ENCODE results near the gene SPATS2.
A peak's percentile ranks its signal among the peaks of the same experiment; 100 is the strongest.
"Not testable (repeated sequence)": the region's sequence is repeated elsewhere in the genome, so short reads cannot be mapped to it uniquely, and the experiment has no call there.

The SPATS2 gene

DNA sequence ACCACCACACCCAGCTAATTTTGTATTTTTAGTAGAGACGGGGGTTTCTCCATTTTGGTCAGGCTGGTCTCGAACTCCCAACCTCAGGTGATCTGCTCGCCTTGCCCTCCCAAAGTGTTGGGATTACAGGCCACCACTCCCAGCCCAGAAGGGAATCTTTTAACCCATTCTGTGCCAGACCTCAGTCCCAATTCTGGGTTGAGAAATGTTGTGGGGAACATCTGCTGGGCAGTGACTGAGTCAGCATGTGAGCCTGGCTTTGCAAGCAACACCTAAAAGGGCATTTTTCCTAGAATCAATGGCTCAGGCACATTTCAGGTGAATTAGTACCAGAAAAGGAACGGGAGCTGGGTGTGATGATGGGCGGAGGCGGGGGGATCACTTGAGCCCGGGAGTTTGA, 7.6 kb upstream of the SPATS2 start:
- Histone ChIP-seq H3K9ac (ENCODE audit: low read depth, low read length) (no peak overlapping the region), H3K4me3 (ENCODE audit: low read length) (no peak overlapping the region), H3K36me3 (ENCODE audit: insufficient read depth, low read depth, low read length) (no peaks in the 10 kb centered on the region), H3K9me3 (ENCODE audit: insufficient read depth, low read depth, low read length) (no peaks in the 10 kb centered on the region), H3K4me1 (ENCODE audit: insufficient read depth, low read length) (no peaks in the 10 kb centered on the region), H3K27ac (ENCODE audit: low read length) (no peak overlapping the region), H3K27me3 (ENCODE audit: insufficient read depth, low read length) (peaks cover 5% of the 10 kb centered on the region; the same call in 1 of the 2 replicates)

- Histone ChIP-seq H3K9ac (ENCODE audit: low read depth, low read length) (no peak overlapping the region), H3K9me3 (ENCODE audit: insufficient read depth, low read depth, low read length) (no peaks in the 10 kb centered on the region), H3K4me3 (ENCODE audit: low read length) (no peak overlapping the region), H3K27me3 (ENCODE audit: insufficient read depth, low read length) (peaks cover 15% of the 10 kb centered on the region), H3K36me3 (ENCODE audit: insufficient read depth, low read depth, low read length) (no peaks in the 10 kb centered on the region), H3K27ac (ENCODE audit: low read length) (no peak overlapping the region), H3K4me1 (ENCODE audit: insufficient read depth, low read length) (no peaks in the 10 kb centered on the region)
Observed at GRCh38 chr12:49362077-49362476, 5.2 kb upstream of the SPATS2 start.

DNA sequence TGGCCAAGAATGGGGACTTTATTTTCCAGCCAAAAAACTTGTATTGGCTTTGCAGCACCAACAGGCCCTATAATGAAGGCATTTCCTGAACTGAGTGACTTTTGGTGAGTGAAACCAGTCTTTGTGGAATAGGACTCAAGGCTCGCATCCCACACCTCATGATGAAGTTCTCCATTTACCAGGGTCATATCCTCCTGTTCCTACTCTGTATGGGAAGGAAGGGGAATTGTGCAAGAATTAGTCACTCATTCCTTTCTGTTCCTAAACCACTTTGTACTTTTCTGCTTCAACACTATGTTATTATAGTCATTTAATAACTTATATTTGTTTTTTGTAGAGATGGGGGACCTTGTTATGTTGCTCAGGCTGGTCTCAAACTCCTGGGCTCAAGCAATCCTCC, 2.3 kb upstream of the SPATS2 start:
- Histone ChIP-seq H3K9me3 (ENCODE audit: insufficient read depth, low read depth, low read length) (no peaks in the 10 kb centered on the region), H3K27me3 (ENCODE audit: insufficient read depth, low read length) (peaks cover 15% of the 10 kb centered on the region), H3K4me1 (ENCODE audit: insufficient read depth, low read length) (peaks cover 9% of the 10 kb centered on the region; the same call in 1 of the 2 replicates), H3K36me3 (ENCODE audit: insufficient read depth, low read depth, low read length) (no peaks in the 10 kb centered on the region), H3K4me3 (ENCODE audit: low read length) (no peak overlapping the region), H3K27ac (ENCODE audit: low read length) (no peak overlapping the region), H3K9ac (ENCODE audit: low read depth, low read length) (no peak overlapping the region)

DNA sequence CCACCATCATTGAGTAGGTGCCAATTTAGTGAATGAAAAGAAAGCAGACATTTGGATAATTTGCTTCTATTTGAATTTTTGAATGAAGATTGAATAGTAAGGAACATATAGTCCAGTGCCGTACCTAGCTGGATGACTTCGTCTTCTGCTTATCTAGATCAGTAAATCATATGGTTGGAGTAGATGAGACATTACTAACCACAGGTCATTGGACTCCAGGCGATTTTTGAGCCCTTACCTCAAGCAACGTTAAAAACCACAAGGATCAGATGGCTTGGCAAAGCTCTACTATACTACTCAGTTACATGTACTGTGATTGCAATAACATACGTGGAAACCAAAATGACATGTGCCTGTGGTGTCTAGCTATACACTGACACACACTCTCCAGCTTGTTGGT, 1.7 kb upstream of the SPATS2 start:
- no peaks in the 10 kb centered on the region for H3K36me3 ChIP-seq (ENCODE audit: insufficient read depth, low read depth, low read length)
- no peak overlapping the region for H3K27ac ChIP-seq (ENCODE audit: low read length)
- no peaks in the 10 kb centered on the region for H3K9me3 ChIP-seq (ENCODE audit: insufficient read depth, low read depth, low read length)
- peaks cover 9% of the 10 kb centered on the region; the same call in 1 of the 2 replicates for H3K4me1 ChIP-seq (ENCODE audit: insufficient read depth, low read length)
- peaks cover 15% of the 10 kb centered on the region for H3K27me3 ChIP-seq (ENCODE audit: insufficient read depth, low read length)
- no peak overlapping the region for H3K9ac ChIP-seq (ENCODE audit: low read depth, low read length)
- H3K4me3 ChIP-seq (ENCODE audit: low read length) = no peak overlapping the region

DNA sequence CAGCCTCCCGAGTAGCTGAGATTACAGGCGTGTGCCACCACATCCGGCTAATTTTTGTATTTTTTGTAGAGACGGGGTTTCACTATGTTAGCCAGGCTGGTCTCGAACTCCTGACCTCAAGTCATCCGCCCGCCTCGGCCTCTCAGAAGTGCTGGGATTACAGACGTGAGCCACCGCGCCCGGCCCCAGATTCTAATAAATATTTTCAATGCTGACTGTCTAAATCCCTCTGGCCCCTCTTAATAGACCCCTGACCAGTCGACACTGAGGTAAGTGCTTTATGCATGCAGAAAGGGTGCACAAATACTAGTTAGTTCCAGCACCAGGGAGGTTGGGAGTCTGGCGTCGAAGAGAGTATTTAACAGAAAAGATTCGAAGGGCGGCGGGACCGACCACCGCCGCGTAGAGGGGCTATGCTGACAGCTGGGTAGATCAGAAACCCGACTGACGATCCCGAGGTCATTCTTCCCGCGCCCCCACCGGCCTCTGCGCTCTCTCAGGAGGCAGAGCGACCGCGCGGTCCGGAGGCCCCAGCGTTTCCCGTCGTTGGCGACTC, 1.1 kb upstream of the SPATS2 start:
- Histone ChIP-seq H3K9me3 (ENCODE audit: insufficient read depth, low read depth, low read length) (no peaks in the 10 kb centered on the region), H3K4me1 (ENCODE audit: insufficient read depth, low read length) (peaks cover 9% of the 10 kb centered on the region; the same call in 1 of the 2 replicates), H3K27ac (ENCODE audit: low read length) (peak overlapping the region; percentile 89), H3K4me3 (ENCODE audit: low read length) (peak overlapping the region; percentile 99), H3K27me3 (ENCODE audit: insufficient read depth, low read length) (peaks cover 15% of the 10 kb centered on the region), H3K9ac (ENCODE audit: low read depth, low read length) (peak overlapping the region; percentile 96), H3K36me3 (ENCODE audit: insufficient read depth, low read depth, low read length) (no peaks in the 10 kb centered on the region)

DNA sequence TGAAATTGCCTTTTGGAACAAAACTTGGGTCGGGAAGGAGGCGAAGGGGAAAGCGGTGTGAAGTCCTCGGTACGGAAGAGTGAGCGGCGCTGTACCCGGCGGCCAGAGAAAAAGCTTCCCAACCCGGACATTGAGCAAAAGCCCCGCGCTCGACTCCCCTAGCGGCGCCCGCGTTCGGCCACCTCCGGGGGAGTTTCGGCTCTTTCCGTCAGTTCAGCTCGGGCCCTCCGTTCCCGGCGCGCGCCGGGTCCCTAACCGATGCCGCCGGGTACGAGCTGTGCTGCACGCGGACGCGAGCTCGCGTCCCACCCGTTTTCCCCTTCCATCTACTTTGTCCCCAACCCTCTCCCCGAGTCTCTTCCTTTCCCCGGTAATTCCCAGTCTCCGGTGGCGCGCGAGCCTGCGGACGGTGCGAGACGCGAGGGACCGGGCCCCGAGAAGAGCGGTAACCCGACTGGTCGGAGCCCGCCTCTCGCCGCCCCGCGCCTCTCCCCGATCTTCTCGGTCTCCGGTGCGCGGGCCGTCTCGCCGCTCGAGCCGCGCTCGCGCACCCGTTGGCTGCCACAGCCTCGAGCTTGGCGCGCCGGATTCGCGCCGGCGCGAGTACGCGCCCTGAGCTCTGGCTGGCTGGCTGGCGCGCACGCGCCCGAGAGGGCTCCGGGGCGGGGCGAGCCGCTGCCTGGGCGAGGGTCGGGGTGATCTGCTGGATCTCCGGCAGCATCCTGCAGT, 446 bp upstream of the SPATS2 start:
- peak overlapping the region; percentile 89 for H3K27ac ChIP-seq (ENCODE audit: low read length)

DNA sequence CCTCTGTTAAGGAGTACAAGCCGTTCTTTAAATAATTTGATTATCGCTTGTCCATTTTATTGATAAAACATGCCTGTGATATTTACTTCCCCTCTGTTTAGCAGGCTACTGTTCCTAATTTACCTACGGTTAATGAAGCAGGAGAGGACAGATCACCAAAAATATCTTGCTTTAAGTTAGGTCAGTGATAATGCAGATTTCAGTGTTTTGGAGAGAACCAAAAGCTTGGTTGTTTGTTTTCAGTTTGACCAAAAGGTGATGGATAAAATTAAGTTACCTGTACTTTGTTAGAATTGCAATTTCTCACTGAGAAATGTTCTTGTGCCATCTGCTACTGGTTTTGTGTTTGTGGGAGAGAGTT, 958 bp downstream of the SPATS2 start:
- Histone ChIP-seq H3K36me3 (ENCODE audit: insufficient read depth, low read depth, low read length) (no peaks in the 10 kb centered on the region), H3K4me3 (ENCODE audit: low read length) (peak overlapping the region; percentile 99), H3K4me1 (ENCODE audit: insufficient read depth, low read length) (peaks cover 9% of the 10 kb centered on the region; the same call in 1 of the 2 replicates), H3K9ac (ENCODE audit: low read depth, low read length) (peak overlapping the region; percentile 96), H3K9me3 (ENCODE audit: insufficient read depth, low read depth, low read length) (no peaks in the 10 kb centered on the region), H3K27ac (ENCODE audit: low read length) (no peak overlapping the region), H3K27me3 (ENCODE audit: insufficient read depth, low read length) (peaks cover 15% of the 10 kb centered on the region)

More for the DNA sequence above, 446 bp upstream of the SPATS2 start:
- peak overlapping the region; percentile 96 for H3K9ac ChIP-seq (ENCODE audit: low read depth, low read length)
- H3K36me3 ChIP-seq (ENCODE audit: insufficient read depth, low read depth, low read length) = no peaks in the 10 kb centered on the region
- H3K4me3 ChIP-seq (ENCODE audit: low read length) = peak overlapping the region; percentile 99
- H3K27me3 ChIP-seq (ENCODE audit: insufficient read depth, low read length) = peaks cover 15% of the 10 kb centered on the region
- peaks cover 9% of the 10 kb centered on the region; the same call in 1 of the 2 replicates for H3K4me1 ChIP-seq (ENCODE audit: insufficient read depth, low read length)
- H3K9me3 ChIP-seq (ENCODE audit: insufficient read depth, low read depth, low read length) = no peaks in the 10 kb centered on the region

GRCh38 chr12:49369411-49370145, 2.3 kb downstream of the SPATS2 start:
- Histone ChIP-seq H3K27me3 (ENCODE audit: insufficient read depth, low read length) (peaks cover 12% of the 10 kb centered on the region), H3K9ac (ENCODE audit: low read depth, low read length) (no peak overlapping the region), H3K36me3 (ENCODE audit: insufficient read depth, low read depth, low read length) (no peaks in the 10 kb centered on the region), H3K4me3 (ENCODE audit: low read length) (no peak overlapping the region), H3K4me1 (ENCODE audit: insufficient read depth, low read length) (peaks cover 9% of the 10 kb centered on the region; the same call in 1 of the 2 replicates), H3K27ac (ENCODE audit: low read length) (no peak overlapping the region), H3K9me3 (ENCODE audit: insufficient read depth, low read depth, low read length) (no peaks in the 10 kb centered on the region)

GRCh38 chr12:49370539-49370938, 3.3 kb downstream of the SPATS2 start:
- Histone ChIP-seq H3K4me3 (ENCODE audit: low read length) (no peak overlapping the region), H3K27me3 (ENCODE audit: insufficient read depth, low read length) (peaks cover 3% of the 10 kb centered on the region), H3K9ac (ENCODE audit: low read depth, low read length) (no peak overlapping the region), H3K4me1 (ENCODE audit: insufficient read depth, low read length) (peaks cover 9% of the 10 kb centered on the region; the same call in 1 of the 2 replicates), H3K9me3 (ENCODE audit: insufficient read depth, low read depth, low read length) (no peaks in the 10 kb centered on the region), H3K27ac (ENCODE audit: low read length) (no peak overlapping the region), H3K36me3 (ENCODE audit: insufficient read depth, low read depth, low read length) (no peaks in the 10 kb centered on the region)

DNA sequence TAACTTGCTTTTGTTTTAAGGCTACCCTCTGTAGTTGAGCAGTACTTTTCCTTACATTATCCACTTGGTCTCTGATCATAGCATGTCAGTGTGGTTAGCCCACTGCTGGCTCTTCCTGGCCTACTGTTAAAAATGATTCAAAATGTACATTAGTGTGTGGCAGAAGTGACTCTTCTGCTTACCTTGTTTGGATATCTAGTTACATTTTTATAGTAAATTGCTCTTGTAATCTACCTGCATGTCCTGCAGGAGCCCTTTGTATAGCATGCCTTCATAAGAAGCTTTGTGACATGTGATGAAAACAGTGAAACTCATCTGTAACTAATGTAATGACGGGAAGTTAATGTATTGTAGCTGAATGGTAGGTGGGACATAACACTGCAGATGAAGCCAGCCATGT, 8.1 kb downstream of the SPATS2 start:
- Histone ChIP-seq H3K4me1 (ENCODE audit: insufficient read depth, low read length) (no peaks in the 10 kb centered on the region), H3K9me3 (ENCODE audit: insufficient read depth, low read depth, low read length) (no peaks in the 10 kb centered on the region), H3K27me3 (ENCODE audit: insufficient read depth, low read length) (no peaks in the 10 kb centered on the region), H3K9ac (ENCODE audit: low read depth, low read length) (no peak overlapping the region), H3K27ac (ENCODE audit: low read length) (no peak overlapping the region), H3K36me3 (ENCODE audit: insufficient read depth, low read depth, low read length) (no peaks in the 10 kb centered on the region), H3K4me3 (ENCODE audit: low read length) (no peak overlapping the region)

GRCh38 chr12:49377386-49377785, 10.1 kb downstream of the SPATS2 start:
- Histone ChIP-seq H3K9ac (ENCODE audit: low read depth, low read length) (no peak overlapping the region), H3K4me3 (ENCODE audit: low read length) (no peak overlapping the region), H3K27ac (ENCODE audit: low read length) (no peak overlapping the region), H3K36me3 (ENCODE audit: insufficient read depth, low read depth, low read length) (no peaks in the 10 kb centered on the region), H3K4me1 (ENCODE audit: insufficient read depth, low read length) (no peaks in the 10 kb centered on the region), H3K27me3 (ENCODE audit: insufficient read depth, low read length) (no peaks in the 10 kb centered on the region), H3K9me3 (ENCODE audit: insufficient read depth, low read depth, low read length) (no peaks in the 10 kb centered on the region)

DNA sequence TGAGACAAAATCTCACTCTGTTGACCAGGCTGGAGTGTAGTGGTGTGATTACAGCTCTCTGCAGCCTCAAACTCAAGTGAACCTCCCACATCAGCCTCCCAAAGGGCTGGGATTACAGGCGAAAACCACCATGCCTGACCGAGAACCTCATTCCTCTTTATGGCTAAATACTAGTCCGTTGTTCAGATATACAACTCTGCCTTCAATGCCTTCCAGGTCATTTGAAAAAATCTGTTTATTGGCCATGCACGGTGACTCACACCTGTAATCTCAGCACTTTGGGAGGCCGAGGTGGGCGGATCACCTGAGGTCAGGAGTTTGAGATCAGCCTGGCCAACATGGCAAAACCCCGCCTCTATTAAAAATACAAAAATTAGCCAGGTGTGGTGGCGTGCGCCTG, 12.9 kb downstream of the SPATS2 start:
- not testable (repeated sequence) for H3K9me3 ChIP-seq (ENCODE audit: insufficient read depth, low read depth, low read length); H3K27ac ChIP-seq (ENCODE audit: low read length); H3K36me3 ChIP-seq (ENCODE audit: insufficient read depth, low read depth, low read length); H3K4me1 ChIP-seq (ENCODE audit: insufficient read depth, low read length); H3K27me3 ChIP-seq (ENCODE audit: insufficient read depth, low read length); H3K9ac ChIP-seq (ENCODE audit: low read depth, low read length); H3K4me3 ChIP-seq (ENCODE audit: low read length)
